ENCODE results near the gene SLC45A2. TPM values are rescaled to one million over a fixed set of nuclear protein-coding genes. Genes with fewer than 3 reads are reported as not detected.
A peak's percentile ranks its signal among the peaks of the same experiment; 100 is the strongest.

SLC45A2 gene
- total and polyA plus RNA-seq, 9 of the 15 experiments (the other 6 are each of a cell fraction or from before 2014, with no cell fraction given), result 0.03 to 0.29 (median 0.14) TPM; not detected in 4

GRCh38 chr5:33969572-33970452 is 14.7 kb downstream of the SLC45A2 start:
- H3K27ac ChIP-seq (ENCODE audit: extremely low read depth, low read depth, low read length), result no peak overlapping the region
- POLR2A ChIA-PET, result interaction anchor here (0.6 to 1.0 kb wide), 2 partner anchors 9 to 189 kb away, joined by 3 to 4 read pairs; no protein-coding TSS in a partner anchor
- H2AFZ ChIP-seq (ENCODE audit: low read depth, low read length), result peak overlapping the region; percentile 73
- peak; percentile 94 for ATAC-seq
- no peaks in the 10 kb centered on the region for H3K9me1 ChIP-seq (ENCODE audit: control insufficient read depth, insufficient read depth, low read length)
- no peaks in the 10 kb centered on the region for H3K36me3 ChIP-seq (ENCODE audit: control insufficient read depth, insufficient read depth, low read length)
- intact Hi-C loops (cut with micrococcal nuclease) (no loop called here), in situ Hi-C loops (cut with MboI) (no loop called here)
- no peaks in the 10 kb centered on the region for H3K79me2 ChIP-seq (ENCODE audit: control insufficient read depth, insufficient read depth, low read length)
- no TSS peak for BruUV-seq (replicated peaks)
- DNase-seq (ENCODE audit: extremely low read depth in 1 of 4, low spot score in 3 of 4), result peak in 2 of 4 experiments; percentile 34 to 43
- H3K9me3 ChIP-seq (replicated peaks; ENCODE audit: control insufficient read depth, insufficient read depth, low read depth, low read length), result no peaks in the 10 kb centered on the region
- no peaks in the 10 kb centered on the region for H3K4me1 ChIP-seq (replicated peaks in 1 of 2; ENCODE audit: control insufficient read depth in 2 of 2, insufficient read depth in 2 of 2, low read length in 2 of 2)
- FAIRE-seq, result peak; percentile 65
- no peak overlapping the region for H3K4me2 ChIP-seq (ENCODE audit: insufficient read depth, low read length)
- peaks cover 5 to 10% of the 10 kb centered on the region in 2 experiments; a peak in 4 of 5 replicates for H3K27me3 ChIP-seq (ENCODE audit: control insufficient read depth in 2 of 2, insufficient read depth in 2 of 2, low read length in 2 of 2)
- no peak overlapping the region for H3K4me3 ChIP-seq
- no peaks in the 10 kb centered on the region for H4K20me1 ChIP-seq (replicated peaks; ENCODE audit: control insufficient read depth, insufficient read depth, low read length)
- CTCF ChIA-PET (ENCODE audit: low intra/inter-chr PET ratio), result interaction anchor here (1.4 kb wide), 1 partner anchor 534 kb away, joined by 5 read pairs; no protein-coding TSS in a partner anchor
- 0 out of 4 replicates have a peak overlapping the region, but pooled peaks of 1 of the 2 experiments have one; percentile 23 for H3K9ac ChIP-seq (ENCODE audit: insufficient read depth in 1 of 2, low read depth in 2 of 2, low read length in 2 of 2)
- 2% methylated on average over 10 of the region's 10 CpGs for WGBS (ENCODE audit: insufficient coverage, low coverage, missing lambda C conversion rate)
- TF ChIP-seq RAD21 (CRISPR knock-in tag; conservative IDR thresholded peaks at IDR 0.05 in 1 of 2, IDR thresholded peaks at IDR 0.05 in 1 of 2), result peak; percentile 50 to 72
- TF ChIP-seq, protein P1, sequence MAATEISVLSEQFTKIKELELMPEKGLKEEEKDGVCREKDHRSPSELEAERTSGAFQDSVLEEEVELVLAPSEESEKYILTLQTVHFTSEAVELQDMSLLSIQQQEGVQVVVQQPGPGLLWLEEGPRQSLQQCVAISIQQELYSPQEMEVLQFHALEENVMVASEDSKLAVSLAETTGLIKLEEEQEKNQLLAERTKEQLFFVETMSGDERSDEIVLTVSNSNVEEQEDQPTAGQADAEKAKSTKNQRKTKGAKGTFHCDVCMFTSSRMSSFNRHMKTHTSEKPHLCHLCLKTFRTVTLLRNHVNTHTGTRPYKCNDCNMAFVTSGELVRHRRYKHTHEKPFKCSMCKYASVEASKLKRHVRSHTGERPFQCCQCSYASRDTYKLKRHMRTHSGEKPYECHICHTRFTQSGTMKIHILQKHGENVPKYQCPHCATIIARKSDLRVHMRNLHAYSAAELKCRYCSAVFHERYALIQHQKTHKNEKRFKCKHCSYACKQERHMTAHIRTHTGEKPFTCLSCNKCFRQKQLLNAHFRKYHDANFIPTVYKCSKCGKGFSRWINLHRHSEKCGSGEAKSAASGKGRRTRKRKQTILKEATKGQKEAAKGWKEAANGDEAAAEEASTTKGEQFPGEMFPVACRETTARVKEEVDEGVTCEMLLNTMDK (IDR thresholded peaks at IDR 0.05; ENCODE audit: borderline replicate concordance, insufficient read depth, low read depth, low read length, poor library complexity, severe bottlenecking), result peak; percentile 4
- TF ChIP-seq, protein P2, sequence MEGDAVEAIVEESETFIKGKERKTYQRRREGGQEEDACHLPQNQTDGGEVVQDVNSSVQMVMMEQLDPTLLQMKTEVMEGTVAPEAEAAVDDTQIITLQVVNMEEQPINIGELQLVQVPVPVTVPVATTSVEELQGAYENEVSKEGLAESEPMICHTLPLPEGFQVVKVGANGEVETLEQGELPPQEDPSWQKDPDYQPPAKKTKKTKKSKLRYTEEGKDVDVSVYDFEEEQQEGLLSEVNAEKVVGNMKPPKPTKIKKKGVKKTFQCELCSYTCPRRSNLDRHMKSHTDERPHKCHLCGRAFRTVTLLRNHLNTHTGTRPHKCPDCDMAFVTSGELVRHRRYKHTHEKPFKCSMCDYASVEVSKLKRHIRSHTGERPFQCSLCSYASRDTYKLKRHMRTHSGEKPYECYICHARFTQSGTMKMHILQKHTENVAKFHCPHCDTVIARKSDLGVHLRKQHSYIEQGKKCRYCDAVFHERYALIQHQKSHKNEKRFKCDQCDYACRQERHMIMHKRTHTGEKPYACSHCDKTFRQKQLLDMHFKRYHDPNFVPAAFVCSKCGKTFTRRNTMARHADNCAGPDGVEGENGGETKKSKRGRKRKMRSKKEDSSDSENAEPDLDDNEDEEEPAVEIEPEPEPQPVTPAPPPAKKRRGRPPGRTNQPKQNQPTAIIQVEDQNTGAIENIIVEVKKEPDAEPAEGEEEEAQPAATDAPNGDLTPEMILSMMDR (IDR thresholded peaks at IDR 0.05 in 2 of 3, conservative IDR thresholded peaks at IDR 0.05 in 1 of 3; ENCODE audit: insufficient read depth in 2 of 3, low read depth in 1 of 3, low read length in 3 of 3), result peak; percentile 54 to 80 (median 70); a peak in 5 of 6 replicates
- peak; percentile 57 for TF ChIP-seq SMC3 (conservative IDR thresholded peaks at IDR 0.05; ENCODE audit: insufficient read depth, low read depth, low read length)
- TF ChIP-seq KLF16 (IDR thresholded peaks at IDR 0.05), result 0 out of 2 replicates have a peak, but pooled peaks have one; percentile 21
- no peak for TF ChIP-seq NCOA1 (IDR thresholded peaks at IDR 0.05; ENCODE audit: low read depth)

Data from K562 (cell line).